Panc1 (cell line): ENCODE data around the gene SDK1.

Source experiments
- POLR2AphosphoS5 ChIP-seq: IDR thresholded peaks from 2 replicates; pipeline ENCODE4 v1.6.1; 2012; ENCODE audit warnings: mild to moderate bottlenecking, low read depth, low read length, moderate library complexity
- TCF7L2 ChIP-seq: IDR thresholded peaks from 2 replicates; pipeline ENCODE4 v1.6.1; 2011; ENCODE audit warnings: mild to moderate bottlenecking, low read depth, low read length, inconsistent platforms
- TF ChIP-seq, protein P1 (sequence below): fragments of 450-650 bp; IDR thresholded peaks from 2 replicates; pipeline ENCODE4 v1.5.1; 2017; ENCODE audit warnings: mild to moderate bottlenecking

DNA sequence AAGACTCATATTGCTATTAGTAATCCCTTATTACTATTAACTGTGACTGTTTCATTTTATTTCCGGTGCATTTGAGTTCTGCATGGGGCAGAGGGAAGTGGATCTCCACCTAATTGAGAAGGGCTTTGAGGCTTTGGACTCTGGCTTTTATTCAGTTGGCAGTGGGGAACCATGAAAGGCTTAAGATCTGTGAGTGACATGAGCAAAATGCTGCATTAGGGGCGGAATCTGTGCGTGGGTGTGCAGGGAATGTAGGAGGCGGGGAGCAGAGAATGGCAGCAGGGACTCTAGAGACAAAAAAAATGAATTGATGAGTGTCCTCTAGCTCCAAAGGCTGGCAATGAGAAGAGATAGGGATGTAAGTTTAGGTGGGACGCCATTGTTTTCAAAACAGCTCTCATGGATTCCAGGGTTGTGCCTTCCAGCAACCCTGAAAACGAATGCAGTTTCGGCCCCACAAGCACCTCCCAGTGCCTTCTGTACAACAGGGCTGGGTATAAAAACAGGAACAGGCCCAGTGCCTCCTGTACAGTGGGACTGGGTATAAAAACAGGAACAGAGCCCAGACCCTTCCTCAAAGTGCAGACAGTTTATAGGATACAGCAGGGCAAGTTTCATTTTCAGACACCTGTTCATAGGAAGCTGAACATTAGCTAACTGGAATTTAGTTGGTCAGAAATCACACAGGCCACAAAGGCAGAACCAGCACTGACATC is 717.7 kb downstream of the SDK1 start:
- TF ChIP-seq, protein P1, sequence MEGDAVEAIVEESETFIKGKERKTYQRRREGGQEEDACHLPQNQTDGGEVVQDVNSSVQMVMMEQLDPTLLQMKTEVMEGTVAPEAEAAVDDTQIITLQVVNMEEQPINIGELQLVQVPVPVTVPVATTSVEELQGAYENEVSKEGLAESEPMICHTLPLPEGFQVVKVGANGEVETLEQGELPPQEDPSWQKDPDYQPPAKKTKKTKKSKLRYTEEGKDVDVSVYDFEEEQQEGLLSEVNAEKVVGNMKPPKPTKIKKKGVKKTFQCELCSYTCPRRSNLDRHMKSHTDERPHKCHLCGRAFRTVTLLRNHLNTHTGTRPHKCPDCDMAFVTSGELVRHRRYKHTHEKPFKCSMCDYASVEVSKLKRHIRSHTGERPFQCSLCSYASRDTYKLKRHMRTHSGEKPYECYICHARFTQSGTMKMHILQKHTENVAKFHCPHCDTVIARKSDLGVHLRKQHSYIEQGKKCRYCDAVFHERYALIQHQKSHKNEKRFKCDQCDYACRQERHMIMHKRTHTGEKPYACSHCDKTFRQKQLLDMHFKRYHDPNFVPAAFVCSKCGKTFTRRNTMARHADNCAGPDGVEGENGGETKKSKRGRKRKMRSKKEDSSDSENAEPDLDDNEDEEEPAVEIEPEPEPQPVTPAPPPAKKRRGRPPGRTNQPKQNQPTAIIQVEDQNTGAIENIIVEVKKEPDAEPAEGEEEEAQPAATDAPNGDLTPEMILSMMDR = no peak
- no peak for TF ChIP-seq POLR2AphosphoS5
- TF ChIP-seq TCF7L2 = no peak
